Upper lobe of left lung (tissue), 6 donors: ENCODE results near the gene DLG2. TPM values are rescaled to one million over a fixed set of nuclear protein-coding genes. Genes with fewer than 3 reads are reported as not detected.
A peak's percentile ranks its signal among the peaks of the same experiment; 100 is the strongest.
"Not testable (repeated sequence)": the region's sequence is repeated elsewhere in the genome, so short reads cannot be mapped to it uniquely, and the experiment has no call there.

Source experiments
- ATAC-seq, 2 donors: fragments of 200-7000 bp; cut with Tn5 transposase; one replicate each; pipeline ENCODE4 v1.9.1; 2022; ENCODE audit warnings: mild to moderate bottlenecking in 2 of 2, moderate library complexity in 2 of 2; ENCODE audit not compliant: low FRiP score in 2 of 2
- DNase-seq, 2 donors: peaks; one replicate each; pipeline ENCODE4 v3.0.0-alpha.2; 2019 to 2020
- H3K27ac ChIP-seq, 4 donors: fragments of 200-600 bp; sonication (generic); one replicate each; pipeline ENCODE4 v1.5.1; 2016 to 2019
- H3K27me3 ChIP-seq, 4 donors: fragments of 200-600 bp; sonication (generic); one replicate each; pipeline ENCODE4 v1.5.1; 2017 to 2019
- H3K36me3 ChIP-seq, 4 donors: fragments of 200-600 bp; sonication (generic); one replicate each; pipeline ENCODE4 v1.5.1; 2016 to 2019
- H3K4me1 ChIP-seq, 4 donors: fragments of 200-600 bp; sonication (generic); one replicate each; pipeline ENCODE4 v1.5.1; 2018 to 2019
- H3K4me3 ChIP-seq, 4 donors: fragments of 200-600 bp; sonication (generic); one replicate each; pipeline ENCODE4 v1.5.1; 2017 to 2019; ENCODE audit warnings: mild to moderate bottlenecking in 2 of 4, moderate library complexity in 1 of 4
- H3K9me3 ChIP-seq, 4 donors: fragments of 200-600 bp; sonication (generic); one replicate each; pipeline ENCODE4 v1.5.1; 2018 to 2019
- EP300 ChIP-seq, 4 donors: sonication (generic); formaldehyde crosslinking; IDR thresholded peaks; one replicate each; pipeline ENCODE4 v1.5.1; 2017; ENCODE audit warnings: antibody characterized with exemption in 4 of 4, control low read depth in 2 of 4
- POLR2A ChIP-seq, 4 donors: fragments of 450-650 bp; IDR thresholded peaks; one replicate each; pipeline ENCODE4 v1.5.1; 2016 to 2017; ENCODE audit warnings: antibody characterized with exemption in 4 of 4, mild to moderate bottlenecking in 2 of 4
- POLR2AphosphoS5 ChIP-seq, 2 donors: sonication (generic); formaldehyde crosslinking; IDR thresholded peaks; one replicate each; pipeline ENCODE4 v1.5.1; 2017; ENCODE audit warnings: antibody characterized with exemption in 2 of 2
- WGBS, 2 donors: methylation state at CpG; one replicate each; pipeline ENCODE4 v1.1.5; 2017 to 2018; 5-methylcytosine and 5-hydroxymethylcytosine counted together
- total RNA-seq, 6 donors: library from RNA; depleted of rRNA in 4 of 6; stranded (reverse); fragments of >200 nt in 4 of 6; gene quantifications; one replicate each; pipeline versions ENCODE4 v1.1.0 to v1.2.1, GENCODE V29; 2016 to 2021
- TF ChIP-seq, protein P1 (sequence below), 6 experiments: fragments of 450-650 bp in 4 of 6; fragments of 200-600 bp in 2 of 6; sonication (generic) in 2 of 6; IDR thresholded peaks; one replicate each; pipeline ENCODE4 v1.5.1; 2016 to 2019; ENCODE audit warnings: antibody characterized with exemption in 6 of 6
- donor health status: DM: no; HTN: no; CAD: no; lungs with moderate emphysema.
- donor health status: DM: no; HTN: yes; CAD: no; lungs with severe emphysema.

The DLG2 gene
- total RNA-seq, 6 donors from 2014 or later: 3.4 to 37.7 (median 9.1) TPM

DNA sequence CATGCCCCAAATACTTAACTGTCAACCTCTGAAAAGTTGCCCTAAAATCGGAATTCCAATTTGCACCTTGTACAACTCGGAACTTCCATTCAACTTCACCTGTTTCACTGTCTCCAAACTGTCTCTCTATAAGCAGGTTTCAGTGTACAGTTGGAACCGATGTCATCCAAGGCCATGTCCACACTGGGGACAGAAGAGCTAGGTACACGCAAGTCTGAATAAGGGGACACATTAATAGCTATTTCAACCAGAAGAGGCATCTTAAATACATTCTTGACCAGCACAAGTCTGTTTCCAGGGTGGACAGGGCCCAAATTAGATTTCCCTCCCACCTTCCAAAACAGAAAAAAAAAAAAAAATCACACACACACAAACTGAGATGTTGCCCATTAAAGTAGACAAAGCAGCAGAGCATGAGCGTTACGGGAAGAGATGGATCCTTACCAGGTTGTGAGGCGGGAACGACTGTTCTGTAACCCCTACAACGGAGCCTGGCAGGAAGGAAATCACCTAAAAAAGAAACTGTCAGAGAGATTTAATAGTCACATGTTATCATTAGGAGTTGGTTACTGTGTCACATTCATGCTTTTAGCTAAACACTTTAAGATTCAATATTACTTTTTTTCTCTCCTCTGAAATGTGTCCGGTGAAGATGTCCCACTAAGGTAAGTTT lies 36.1 kb upstream of the DLG2 start:
- Histone ChIP-seq H3K27me3 (no peaks in the 10 kb centered on the region), H3K27ac (peak overlapping the region; percentile 92 to 100 (median 97)), H3K4me1 (peaks cover 37 to 49% (median 45%) of the 10 kb centered on the region in 4 donors), H3K4me3 (peak overlapping the region; percentile 55 to 95 (median 79)), H3K36me3 (peaks cover 0 to 47% (median 3%) of the 10 kb centered on the region in 4 donors), H3K9me3 (no peaks in the 10 kb centered on the region)
- DNase-seq (no peak), ATAC-seq (no peak)
- 4 to 6% methylated on average over 10 of the region's 10 CpGs for WGBS, 2 donors
- TF ChIP-seq POLR2A (IDR thresholded peaks at IDR 0.05) (no peak), EP300 (IDR thresholded peaks at IDR 0.05) (no peak), POLR2AphosphoS5 (IDR thresholded peaks at IDR 0.05) (no peak)
- TF ChIP-seq, protein P1, sequence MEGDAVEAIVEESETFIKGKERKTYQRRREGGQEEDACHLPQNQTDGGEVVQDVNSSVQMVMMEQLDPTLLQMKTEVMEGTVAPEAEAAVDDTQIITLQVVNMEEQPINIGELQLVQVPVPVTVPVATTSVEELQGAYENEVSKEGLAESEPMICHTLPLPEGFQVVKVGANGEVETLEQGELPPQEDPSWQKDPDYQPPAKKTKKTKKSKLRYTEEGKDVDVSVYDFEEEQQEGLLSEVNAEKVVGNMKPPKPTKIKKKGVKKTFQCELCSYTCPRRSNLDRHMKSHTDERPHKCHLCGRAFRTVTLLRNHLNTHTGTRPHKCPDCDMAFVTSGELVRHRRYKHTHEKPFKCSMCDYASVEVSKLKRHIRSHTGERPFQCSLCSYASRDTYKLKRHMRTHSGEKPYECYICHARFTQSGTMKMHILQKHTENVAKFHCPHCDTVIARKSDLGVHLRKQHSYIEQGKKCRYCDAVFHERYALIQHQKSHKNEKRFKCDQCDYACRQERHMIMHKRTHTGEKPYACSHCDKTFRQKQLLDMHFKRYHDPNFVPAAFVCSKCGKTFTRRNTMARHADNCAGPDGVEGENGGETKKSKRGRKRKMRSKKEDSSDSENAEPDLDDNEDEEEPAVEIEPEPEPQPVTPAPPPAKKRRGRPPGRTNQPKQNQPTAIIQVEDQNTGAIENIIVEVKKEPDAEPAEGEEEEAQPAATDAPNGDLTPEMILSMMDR (IDR thresholded peaks at IDR 0.05): no peak

DNA sequence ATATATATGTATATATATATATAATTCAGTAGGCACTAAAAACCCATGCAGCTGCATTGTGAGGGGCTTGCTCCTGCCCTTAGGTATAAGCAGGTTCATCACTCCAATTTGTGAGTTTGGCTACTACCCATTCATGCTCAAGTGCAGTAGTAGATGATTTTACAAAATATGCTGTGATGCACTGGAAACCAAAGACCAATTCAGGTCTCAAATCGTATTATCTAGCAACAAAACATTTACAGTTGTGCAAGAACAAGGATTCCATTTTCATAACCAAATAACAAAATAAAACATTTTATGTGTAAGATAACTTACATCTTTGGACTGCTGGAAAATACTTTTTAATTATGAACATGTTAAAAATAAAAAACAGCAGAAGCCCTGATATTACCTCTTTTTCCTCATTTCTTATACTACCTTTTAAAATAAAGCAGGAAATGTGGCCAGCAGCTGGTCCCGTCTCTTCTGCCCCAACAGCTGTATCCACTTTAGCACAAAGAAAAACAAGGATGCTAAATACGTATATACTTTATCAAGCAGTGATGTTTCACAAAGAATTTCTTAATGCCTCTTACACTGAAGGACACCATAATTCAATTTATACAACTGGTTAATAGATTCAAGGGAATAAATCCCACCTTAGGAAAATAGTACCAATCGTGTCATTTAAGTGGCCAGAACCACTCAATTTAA lies 35.0 kb upstream of the DLG2 start:
- H3K9me3 ChIP-seq: no peaks in the 10 kb centered on the region
- H3K36me3 ChIP-seq: peaks cover 0 to 57% (median 4%) of the 10 kb centered on the region in 4 donors
- TF ChIP-seq POLR2AphosphoS5 (IDR thresholded peaks at IDR 0.05): no peak
- no peak for TF ChIP-seq EP300 (IDR thresholded peaks at IDR 0.05)
- TF ChIP-seq POLR2A (IDR thresholded peaks at IDR 0.05): no peak
- TF ChIP-seq, protein P1 (IDR thresholded peaks at IDR 0.05): no peak
- ATAC-seq (no peak), DNase-seq (no peak)
- no peaks in the 10 kb centered on the region for H3K27me3 ChIP-seq
- H3K4me3 ChIP-seq: peak overlapping the region in 3 of 4 donors; percentile 0 to 95 (median 84)
- no peak overlapping the region for H3K27ac ChIP-seq
- H3K4me1 ChIP-seq: peaks cover 39 to 53% (median 49%) of the 10 kb centered on the region in 4 donors
- 10% methylated on average over 4 of the region's 4 CpGs for WGBS, 2 donors

DNA sequence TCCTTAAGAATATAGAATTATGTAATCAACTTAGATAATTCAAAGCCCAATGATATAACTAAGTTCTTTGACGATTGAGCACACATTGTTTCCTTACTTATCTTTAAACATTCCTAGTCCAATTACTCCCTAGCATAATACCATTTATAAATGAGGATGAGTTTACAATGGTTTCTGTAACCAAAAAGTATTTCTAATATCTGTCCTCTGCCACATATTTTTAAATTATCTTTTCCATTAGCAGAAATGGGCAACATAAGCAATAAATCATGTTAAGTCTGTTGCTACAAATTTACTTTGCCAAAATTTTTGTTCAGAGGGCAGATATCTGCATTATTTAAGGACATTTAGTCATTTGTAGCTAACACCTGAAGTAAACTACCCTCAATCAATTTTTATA lies 31.0 kb upstream of the DLG2 start:
- ATAC-seq (no peak), DNase-seq (no peak)
- Histone ChIP-seq H3K4me1 (peaks cover 37 to 50% (median 46%) of the 10 kb centered on the region in 4 donors), H3K36me3 (peaks cover 0 to 89% (median 9%) of the 10 kb centered on the region in 4 donors), H3K4me3 (no peak overlapping the region), H3K9me3 (no peaks in the 10 kb centered on the region), H3K27me3 (no peaks in the 10 kb centered on the region), H3K27ac (no peak overlapping the region)
- TF ChIP-seq, protein P1 (IDR thresholded peaks at IDR 0.05): no peak
- TF ChIP-seq EP300 (IDR thresholded peaks at IDR 0.05) (no peak), POLR2AphosphoS5 (IDR thresholded peaks at IDR 0.05) (no peak), POLR2A (IDR thresholded peaks at IDR 0.05) (no peak)
- 30 to 38% methylated on average over 1 of the region's 1 CpG for WGBS, 2 donors

DNA sequence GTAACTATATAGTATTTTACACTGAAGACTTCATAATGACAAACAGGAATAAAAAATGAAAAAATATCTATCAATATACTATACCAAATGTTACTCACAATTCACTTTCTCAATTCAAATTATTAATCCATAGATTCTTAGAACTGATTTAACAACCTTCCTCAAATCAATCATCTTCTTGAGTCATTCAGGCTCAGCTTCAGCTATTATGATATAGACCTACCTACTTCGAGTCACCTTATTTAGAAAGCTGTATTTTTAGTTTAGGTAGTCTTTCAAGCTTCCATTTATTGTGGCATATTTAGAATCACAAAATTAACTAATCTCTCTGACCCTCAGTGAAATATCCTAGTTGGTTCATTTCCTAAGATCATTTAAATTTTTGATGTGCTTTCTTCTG lies 29.6 kb upstream of the DLG2 start:
- Histone ChIP-seq H3K4me3 (no peak overlapping the region), H3K4me1 (peaks cover 24 to 36% (median 32%) of the 10 kb centered on the region in 4 donors), H3K9me3 (no peaks in the 10 kb centered on the region), H3K36me3 (peaks cover 0 to 81% (median 9%) of the 10 kb centered on the region in 4 donors), H3K27me3 (no peaks in the 10 kb centered on the region), H3K27ac (no peak overlapping the region)
- no peak for DNase-seq
- 85 to 91% methylated on average over 1 of the region's 1 CpG for WGBS, 2 donors
- no peak for ATAC-seq
- TF ChIP-seq, protein P1 (IDR thresholded peaks at IDR 0.05): no peak
- TF ChIP-seq EP300 (IDR thresholded peaks at IDR 0.05) (no peak), POLR2A (IDR thresholded peaks at IDR 0.05) (no peak), POLR2AphosphoS5 (IDR thresholded peaks at IDR 0.05) (no peak)

DNA sequence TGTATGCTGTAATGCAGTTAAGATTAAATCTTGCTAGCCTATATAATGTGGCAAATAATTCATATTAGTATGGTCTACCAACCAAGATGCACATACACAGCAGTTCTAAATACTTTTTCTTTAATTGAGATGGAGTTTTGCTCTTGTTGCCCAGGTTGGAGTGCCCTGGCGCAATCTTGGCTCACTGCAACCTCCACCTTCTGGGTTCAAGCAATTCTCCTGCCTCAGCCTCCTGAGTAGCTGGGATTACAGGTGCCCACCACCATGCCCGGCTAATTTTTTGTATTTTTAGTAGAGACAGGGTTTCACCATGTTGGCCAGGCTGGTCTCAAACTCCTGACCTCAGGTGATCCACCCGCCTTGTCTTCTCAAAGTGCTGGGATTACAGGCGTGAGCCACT lies 27.2 kb upstream of the DLG2 start:
- not testable (repeated sequence) for H3K27ac ChIP-seq, ATAC-seq, H3K9me3 ChIP-seq, H3K4me3 ChIP-seq, H3K27me3 ChIP-seq, DNase-seq
- 95 to 97% methylated on average over 4 of the region's 4 CpGs for WGBS, 2 donors
- Histone ChIP-seq H3K4me1 (peaks cover 9 to 20% (median 12%) of the 10 kb centered on the region in 4 donors), H3K36me3 (peaks cover 0 to 58% (median 6%) of the 10 kb centered on the region in 4 donors)
